ENCODE data around the gene BOC. TPM values are rescaled to one million over a fixed set of nuclear protein-coding genes. Genes with fewer than 3 reads are reported as not detected.

The BOC gene
- total and polyA plus RNA-seq, 2 of the 4 experiments (the other 2 are of a cell fraction): 6.8 to 15.2 TPM

DNA sequence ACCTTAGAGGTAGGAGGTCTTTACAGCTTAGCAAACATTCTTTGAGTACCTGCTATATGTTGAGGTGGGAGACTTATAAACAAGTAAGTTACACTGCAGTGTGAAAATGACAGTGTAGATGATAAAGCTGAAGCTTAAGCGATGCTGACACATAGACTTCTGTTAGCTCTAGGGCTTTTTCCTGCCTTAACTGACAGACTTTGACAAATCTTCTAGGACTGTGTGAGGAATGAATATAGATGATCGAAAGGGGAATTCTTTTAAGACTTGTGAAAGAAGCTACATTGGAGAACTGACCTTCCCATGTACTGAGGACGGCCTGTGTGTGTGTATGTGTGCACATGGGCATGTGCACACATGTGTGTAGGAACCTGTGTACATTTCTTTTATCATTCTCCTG, 22.7 kb downstream of the BOC start:
- H2BK5ac ChIP-seq (ENCODE audit: low read depth, low read length, poor library complexity, severe bottlenecking): no peak overlapping the region
- H3K56ac ChIP-seq (ENCODE audit: extremely low read depth, insufficient read depth, low read length): no peak overlapping the region
- no peaks in the 10 kb centered on the region for H3K27me3 ChIP-seq (ENCODE audit: control insufficient read depth, insufficient read depth, low read length)
- no peak overlapping the region for H3K14ac ChIP-seq (replicated peaks; ENCODE audit: low read depth, low read length)
- no peak overlapping the region for H3K18ac ChIP-seq (ENCODE audit: low read depth, low read length)
- no peak overlapping the region for H3K4ac ChIP-seq (ENCODE audit: low read depth, low read length)
- no peak for TF ChIP-seq POLR2A (IDR thresholded peaks at IDR 0.05; ENCODE audit: low read depth, low read length)
- no peak for TF ChIP-seq MAFK (IDR thresholded peaks at IDR 0.05; ENCODE audit: low read depth, low read length)
- TF ChIP-seq RAD21 (IDR thresholded peaks at IDR 0.05; ENCODE audit: low read length): no peak
- no peak for TF ChIP-seq FOS (IDR thresholded peaks at IDR 0.05; ENCODE audit: low read depth, low read length)
- no peak for TF ChIP-seq RFX5 (IDR thresholded peaks at IDR 0.05; ENCODE audit: low read depth, low read length)
- no peak for TF ChIP-seq SMC3 (IDR thresholded peaks at IDR 0.05; ENCODE audit: low read depth, low read length)
- no peak for TF ChIP-seq BHLHE40 (IDR thresholded peaks at IDR 0.05; ENCODE audit: low read depth, low read length)
- TF ChIP-seq CEBPB (IDR thresholded peaks at IDR 0.05; ENCODE audit: low read depth, low read length): no peak
- no peak for TF ChIP-seq ELK1 (IDR thresholded peaks at IDR 0.05; ENCODE audit: borderline replicate concordance, low read depth, low read length)
- TF ChIP-seq USF2 (IDR thresholded peaks at IDR 0.05; ENCODE audit: low read depth, low read length): no peak
- no peak for TF ChIP-seq CHD1 (IDR thresholded peaks at IDR 0.05; ENCODE audit: low read depth, low read length)
- no peak for TF ChIP-seq MXI1 (IDR thresholded peaks at IDR 0.05; ENCODE audit: borderline replicate concordance, low read depth, low read length)
- no peak for TF ChIP-seq MAZ (IDR thresholded peaks at IDR 0.05; ENCODE audit: borderline replicate concordance, low read depth, low read length)
- TF ChIP-seq NFE2L2 (IDR thresholded peaks at IDR 0.05; ENCODE audit: low read depth, low read length): no peak
- TF ChIP-seq, protein P1, sequence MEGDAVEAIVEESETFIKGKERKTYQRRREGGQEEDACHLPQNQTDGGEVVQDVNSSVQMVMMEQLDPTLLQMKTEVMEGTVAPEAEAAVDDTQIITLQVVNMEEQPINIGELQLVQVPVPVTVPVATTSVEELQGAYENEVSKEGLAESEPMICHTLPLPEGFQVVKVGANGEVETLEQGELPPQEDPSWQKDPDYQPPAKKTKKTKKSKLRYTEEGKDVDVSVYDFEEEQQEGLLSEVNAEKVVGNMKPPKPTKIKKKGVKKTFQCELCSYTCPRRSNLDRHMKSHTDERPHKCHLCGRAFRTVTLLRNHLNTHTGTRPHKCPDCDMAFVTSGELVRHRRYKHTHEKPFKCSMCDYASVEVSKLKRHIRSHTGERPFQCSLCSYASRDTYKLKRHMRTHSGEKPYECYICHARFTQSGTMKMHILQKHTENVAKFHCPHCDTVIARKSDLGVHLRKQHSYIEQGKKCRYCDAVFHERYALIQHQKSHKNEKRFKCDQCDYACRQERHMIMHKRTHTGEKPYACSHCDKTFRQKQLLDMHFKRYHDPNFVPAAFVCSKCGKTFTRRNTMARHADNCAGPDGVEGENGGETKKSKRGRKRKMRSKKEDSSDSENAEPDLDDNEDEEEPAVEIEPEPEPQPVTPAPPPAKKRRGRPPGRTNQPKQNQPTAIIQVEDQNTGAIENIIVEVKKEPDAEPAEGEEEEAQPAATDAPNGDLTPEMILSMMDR (conservative IDR thresholded peaks at IDR 0.05; ENCODE audit: low read depth, low read length): no peak
- dilution Hi-C loops (cut with HindIII; ENCODE audit: low sequenced_read_pairs, unreplicated experiment): no loop called here
- no peak overlapping the region for H3K27ac ChIP-seq (ENCODE audit: insufficient read depth, low read length)
- no CpG with 5 or more reads among the region's 3 CpGs for WGBS, 2 experiments (ENCODE audit: extremely low coverage in 2 of 2, insufficient read length in 1 of 2)
- peaks cover 9% of the 10 kb centered on the region for H3K9me1 ChIP-seq (ENCODE audit: insufficient read depth, low read length)
- H3K79me1 ChIP-seq (ENCODE audit: low read depth in 1 of 2, low read length in 2 of 2): no peaks in the 10 kb centered on the region
- H4K91ac ChIP-seq (ENCODE audit: insufficient read depth, low read depth, low read length): no peak overlapping the region
- ChIA-PET CTCF (no interaction called here), POLR2A (ENCODE audit: unreplicated experiment) (no interaction called here)
- no peak overlapping the region for H2AK9ac ChIP-seq (replicated peaks; ENCODE audit: low read depth, low read length, poor library complexity)
- H2BK20ac ChIP-seq (ENCODE audit: low read depth, low read length): no peak overlapping the region
- H2BK120ac ChIP-seq (ENCODE audit: low read depth, low read length): no peak overlapping the region
- no peaks in the 10 kb centered on the region; the same call in 1 of the 2 replicates for H3K36me3 ChIP-seq (ENCODE audit: control insufficient read depth, insufficient read depth, low read length)
- no TSS peak for BruUV-seq (replicated peaks)
- in situ Hi-C loops (cut with MboI; ENCODE audit: low sequenced_read_pairs): no loop called here
- no peaks in the 10 kb centered on the region for H3K9me3 ChIP-seq (ENCODE audit: control insufficient read depth, insufficient read depth, low read length)
- no peak overlapping the region for H4K5ac ChIP-seq (ENCODE audit: low read depth, low read length)
- no peak overlapping the region for H2BK15ac ChIP-seq (ENCODE audit: low read depth, low read length)
- peaks cover 12% of the 10 kb centered on the region for H3K4me1 ChIP-seq (ENCODE audit: control insufficient read depth, insufficient read depth, low read length)
- no peak overlapping the region for H2AK5ac ChIP-seq (ENCODE audit: low read depth, low read length)
- no peaks in the 10 kb centered on the region for H4K20me1 ChIP-seq (ENCODE audit: insufficient read depth, low read length)
- H3K9ac ChIP-seq (ENCODE audit: low read depth, low read length): no peak overlapping the region
- no peak overlapping the region for H3K23ac ChIP-seq (ENCODE audit: low read depth, low read length)
- H3K4me2 ChIP-seq (ENCODE audit: low read depth, low read length): no peak overlapping the region
- H3K4me3 ChIP-seq (ENCODE audit: insufficient read depth, low read depth, low read length): no peak overlapping the region
- H4K8ac ChIP-seq (ENCODE audit: low read depth in 2 of 2, low read length in 2 of 2): no peak overlapping the region
- intact Hi-C loops (cut with micrococcal nuclease): no loop called here
- no peak for DNase-seq
- no peak for ATAC-seq (ENCODE audit: low read depth)
- no peak overlapping the region for H2AFZ ChIP-seq (replicated peaks; ENCODE audit: low read length, poor library complexity)
